ENCODE measurements around the gene BSND.

The BSND gene

DNA sequence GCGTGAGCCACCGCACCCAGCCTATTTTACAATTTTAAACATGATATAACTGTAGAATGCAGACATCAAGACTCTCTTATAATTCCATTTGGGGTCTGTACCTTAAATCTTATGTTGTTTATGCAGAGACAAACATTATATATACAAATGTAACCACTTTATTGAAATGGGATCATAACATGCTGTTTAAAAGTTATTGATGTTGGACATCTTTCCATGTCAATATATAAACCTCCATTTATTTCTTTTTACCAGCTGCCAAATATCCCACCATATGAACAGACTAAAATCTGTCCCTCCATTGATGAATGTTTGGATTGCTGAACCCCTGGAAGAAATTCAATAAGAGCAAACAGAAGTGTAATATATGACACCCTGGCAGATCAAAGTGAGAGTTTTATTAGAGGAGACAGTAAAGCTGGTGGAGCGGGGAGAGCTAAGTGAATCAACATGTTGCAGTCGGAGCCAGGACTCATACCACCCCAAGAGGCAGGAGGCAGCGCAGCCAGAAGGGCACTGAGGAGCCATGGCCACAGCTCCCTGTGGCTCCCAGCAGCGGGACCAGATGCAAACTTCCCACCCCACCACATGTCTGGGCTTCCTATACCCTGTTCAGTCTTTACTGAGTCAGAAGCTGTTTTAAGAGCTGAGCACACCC, 35.9 kb downstream of the BSND start:
- TF ChIP-seq, protein P1, sequence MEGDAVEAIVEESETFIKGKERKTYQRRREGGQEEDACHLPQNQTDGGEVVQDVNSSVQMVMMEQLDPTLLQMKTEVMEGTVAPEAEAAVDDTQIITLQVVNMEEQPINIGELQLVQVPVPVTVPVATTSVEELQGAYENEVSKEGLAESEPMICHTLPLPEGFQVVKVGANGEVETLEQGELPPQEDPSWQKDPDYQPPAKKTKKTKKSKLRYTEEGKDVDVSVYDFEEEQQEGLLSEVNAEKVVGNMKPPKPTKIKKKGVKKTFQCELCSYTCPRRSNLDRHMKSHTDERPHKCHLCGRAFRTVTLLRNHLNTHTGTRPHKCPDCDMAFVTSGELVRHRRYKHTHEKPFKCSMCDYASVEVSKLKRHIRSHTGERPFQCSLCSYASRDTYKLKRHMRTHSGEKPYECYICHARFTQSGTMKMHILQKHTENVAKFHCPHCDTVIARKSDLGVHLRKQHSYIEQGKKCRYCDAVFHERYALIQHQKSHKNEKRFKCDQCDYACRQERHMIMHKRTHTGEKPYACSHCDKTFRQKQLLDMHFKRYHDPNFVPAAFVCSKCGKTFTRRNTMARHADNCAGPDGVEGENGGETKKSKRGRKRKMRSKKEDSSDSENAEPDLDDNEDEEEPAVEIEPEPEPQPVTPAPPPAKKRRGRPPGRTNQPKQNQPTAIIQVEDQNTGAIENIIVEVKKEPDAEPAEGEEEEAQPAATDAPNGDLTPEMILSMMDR (IDR thresholded peaks at IDR 0.05; ENCODE audit: unreplicated experiment in 3 of 3): no peak
- H3K27ac Mint-ChIP-seq: no peak overlapping the region
- no peak overlapping the region for H3K4me3 Mint-ChIP-seq

DNA sequence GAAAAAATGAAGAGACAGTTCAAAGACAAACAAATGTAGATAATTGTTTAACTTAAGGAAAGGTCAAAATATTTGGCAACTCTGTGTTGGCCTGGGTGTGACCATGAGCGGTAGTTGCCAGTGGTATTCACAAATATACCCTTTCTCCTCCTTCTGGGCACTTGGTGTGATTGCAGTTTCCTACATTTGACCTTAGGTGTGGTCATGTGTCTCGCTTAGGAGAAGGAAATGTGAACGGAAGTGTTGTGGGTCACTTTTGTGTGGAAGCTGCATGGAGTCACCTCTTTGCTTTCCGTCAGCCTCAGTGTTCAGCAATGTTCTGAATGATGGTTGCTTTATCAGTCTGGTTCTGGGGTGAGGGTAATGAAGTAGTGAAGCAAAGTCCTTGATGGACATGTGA, 37.2 kb downstream of the BSND start:
- no peak overlapping the region for H3K4me3 Mint-ChIP-seq
- peaks cover 76% of the 10 kb centered on the region for H3K27me3 Mint-ChIP-seq (ENCODE audit: low read depth)
- peaks cover 9% of the 10 kb centered on the region for H3K36me3 Mint-ChIP-seq (ENCODE audit: low read depth)
- TF ChIP-seq, protein P1 (IDR thresholded peaks at IDR 0.05; ENCODE audit: unreplicated experiment in 3 of 3): no peak
- peaks cover 3% of the 10 kb centered on the region for H3K9me3 Mint-ChIP-seq
- peaks cover 21% of the 10 kb centered on the region for H3K4me1 Mint-ChIP-seq
- no peak overlapping the region for H3K27ac Mint-ChIP-seq

More for the DNA sequence above, 35.9 kb downstream of the BSND start:
- Mint-ChIP-seq H3K9me3 (peaks cover 3% of the 10 kb centered on the region), H3K27me3 (ENCODE audit: low read depth) (peaks cover 69% of the 10 kb centered on the region), H3K4me1 (peaks cover 14% of the 10 kb centered on the region), H3K36me3 (ENCODE audit: low read depth) (peaks cover 9% of the 10 kb centered on the region)

DNA sequence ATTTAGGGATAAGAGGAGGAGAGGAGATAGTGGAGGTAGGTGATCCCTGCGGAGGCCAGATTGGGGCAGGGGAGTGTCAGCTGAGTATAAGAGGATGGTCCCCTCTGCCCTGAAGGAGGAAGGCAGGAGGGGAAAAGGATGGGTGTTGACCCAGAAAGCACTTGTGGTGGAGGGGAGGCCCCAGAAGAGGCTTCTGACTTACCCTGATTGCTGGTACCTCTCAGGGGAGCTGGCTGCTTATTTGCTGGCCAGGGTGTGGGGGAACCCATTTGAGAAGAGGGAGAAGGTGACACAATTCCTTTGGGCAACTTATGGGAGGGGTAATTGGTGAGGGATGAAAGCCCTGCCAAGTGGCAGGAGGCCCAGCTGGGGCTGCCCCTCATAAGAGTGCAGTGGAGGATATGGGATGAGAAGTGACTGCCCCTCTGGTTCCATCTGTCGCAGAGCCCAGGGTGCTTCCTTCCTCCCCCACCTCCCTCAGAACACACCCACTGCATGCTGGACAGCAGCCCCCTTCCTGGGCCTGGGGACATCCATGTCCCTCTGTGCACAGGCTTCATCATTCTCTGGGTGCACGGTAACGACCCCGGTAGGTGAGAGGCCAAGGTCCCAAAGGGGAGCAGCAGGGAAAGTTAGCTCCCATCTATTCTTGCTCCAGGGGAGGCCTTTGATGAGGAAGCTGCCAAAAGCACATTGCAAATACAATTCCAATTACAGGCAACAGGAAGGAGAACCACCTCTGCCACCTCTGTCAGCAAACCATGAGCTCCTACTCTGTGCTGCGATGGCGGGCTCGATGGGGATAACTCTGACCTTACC, 39.2 kb downstream of the BSND start:
- Mint-ChIP-seq H3K27me3 (ENCODE audit: low read depth) (peaks cover 96% of the 10 kb centered on the region), H3K27ac (no peak overlapping the region), H3K9me3 (peaks cover 3% of the 10 kb centered on the region), H3K4me1 (peaks cover 21% of the 10 kb centered on the region), H3K4me3 (peak overlapping the region in 2 of 3 experiments; percentile 24 to 44), H3K36me3 (ENCODE audit: low read depth) (peaks cover 4% of the 10 kb centered on the region)
- TF ChIP-seq, protein P1 (IDR thresholded peaks at IDR 0.05; ENCODE audit: unreplicated experiment in 3 of 3): no peak

DNA sequence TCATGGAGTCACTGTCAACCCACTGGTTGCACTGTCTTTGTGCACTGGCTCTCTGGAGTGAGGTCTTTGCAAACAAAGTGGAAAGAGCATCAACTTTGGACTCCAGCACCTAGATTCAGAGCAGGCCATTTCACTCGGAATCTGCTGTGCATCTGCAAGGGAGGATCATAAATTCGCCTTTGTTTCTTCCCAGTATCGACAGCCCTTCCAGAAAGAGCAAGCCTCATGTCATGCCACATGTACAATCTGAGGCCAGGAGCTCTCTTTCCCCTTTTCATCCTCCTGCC, 39.8 kb downstream of the BSND start:
- no peaks in the 10 kb centered on the region for H3K9me3 Mint-ChIP-seq
- no peak overlapping the region for H3K27ac Mint-ChIP-seq
- H3K27me3 Mint-ChIP-seq (ENCODE audit: low read depth): peaks cover 92% of the 10 kb centered on the region
- TF ChIP-seq, protein P1 (IDR thresholded peaks at IDR 0.05; ENCODE audit: unreplicated experiment in 3 of 3): no peak
- H3K4me3 Mint-ChIP-seq: peak overlapping the region in 2 of 3 experiments; percentile 84 to 88
- H3K36me3 Mint-ChIP-seq (ENCODE audit: low read depth): peaks cover 2% of the 10 kb centered on the region
- peaks cover 21% of the 10 kb centered on the region for H3K4me1 Mint-ChIP-seq

DNA sequence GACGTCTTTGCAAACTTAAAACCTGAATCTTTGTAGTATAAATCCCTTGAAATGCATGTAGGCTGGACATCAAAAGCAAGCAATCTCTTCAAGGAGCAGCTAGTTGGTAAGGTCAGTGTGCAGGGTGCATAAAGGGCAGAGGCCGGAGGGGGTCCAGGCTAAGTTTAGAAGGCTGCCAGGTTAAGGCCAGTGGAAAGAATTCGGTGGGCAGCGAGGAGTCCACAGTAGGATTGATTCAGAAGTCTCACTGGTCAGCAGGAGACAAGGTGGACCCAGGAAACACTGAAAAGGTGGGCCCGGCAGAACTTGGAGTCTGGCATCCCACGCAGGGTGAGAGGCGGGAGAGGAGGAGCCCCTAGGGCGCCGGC, 40.2 kb downstream of the BSND start:
- H3K4me3 Mint-ChIP-seq: peak overlapping the region; percentile 83 to 88 (median 84)
- peaks cover 21% of the 10 kb centered on the region for H3K4me1 Mint-ChIP-seq
- H3K27me3 Mint-ChIP-seq (ENCODE audit: low read depth): peaks cover 90% of the 10 kb centered on the region
- TF ChIP-seq, protein P1 (IDR thresholded peaks at IDR 0.05; ENCODE audit: unreplicated experiment in 3 of 3): no peak
- no peaks in the 10 kb centered on the region for H3K9me3 Mint-ChIP-seq
- H3K36me3 Mint-ChIP-seq (ENCODE audit: low read depth): peaks cover 6% of the 10 kb centered on the region
- no peak overlapping the region for H3K27ac Mint-ChIP-seq
